Testis (tissue), 3 donors: ENCODE data around the gene SNX32. TPM values are rescaled to one million over a fixed set of nuclear protein-coding genes. Genes with fewer than 3 reads are reported as not detected.

Experiments
- DNase-seq: peaks from one replicate; pipeline ENCODE4 v3.0.0-alpha.2; 2019
- H3K27ac ChIP-seq, 2 donors: fragments of 200-600 bp; sonication (generic); one replicate each; pipeline ENCODE4 v1.5.1; 2019
- H3K27me3 ChIP-seq: fragments of 200-600 bp; sonication (generic); one replicate; pipeline ENCODE4 v1.5.1; 2019
- H3K36me3 ChIP-seq: fragments of 200-600 bp; sonication (generic); one replicate; pipeline ENCODE4 v1.5.1; 2017; ENCODE audit warnings: low read depth; ENCODE audit errors: missing control alignments
- H3K4me1 ChIP-seq: fragments of 200-600 bp; sonication (generic); one replicate; pipeline ENCODE4 v1.5.1; 2019
- H3K4me3 ChIP-seq, 2 donors: fragments of 200-600 bp; sonication (generic); one replicate each; pipeline ENCODE4 v1.5.1; 2017 to 2019
- H3K9me3 ChIP-seq: fragments of 200-600 bp; sonication (generic); one replicate; pipeline ENCODE4 v1.5.1; 2017
- POLR2A ChIP-seq: fragments of 450-650 bp; IDR thresholded peaks from one replicate; pipeline ENCODE4 v1.6.1; 2017; ENCODE audit warnings: antibody characterized with exemption, mild to moderate bottlenecking, moderate library complexity
- WGBS, 2 donors: methylation state at CpG; one replicate each; pipeline ENCODE4 v1.1.5; 2018; 5-methylcytosine and 5-hydroxymethylcytosine counted together
- intact Hi-C: fragments of 100-400 bp; cut with DNase I; formaldehyde crosslinking; loops from one replicate; pipeline ENCODE4 v1.15.1; 2023; ENCODE audit warnings: low total_unique reads
- polyA plus RNA-seq: library from polyadenylated mRNA; stranded (reverse); fragments of 350-450 nt; fragmentation: Illumina TruSeq; extraction: RNeasy Lipid Tissue Mini Kit (QIAGEN cat#74804); gene quantifications from one replicate; pipeline ENCODE4 v1.2.3, GENCODE V29; 2014; ENCODE audit warnings: low read depth, low replicate concordance; ENCODE audit not compliant: insufficient read depth
- total RNA-seq, 2 donors: library from RNA; depleted of rRNA; stranded (reverse); fragments of >200 nt; gene quantifications; one replicate each; pipeline ENCODE4 v1.2.3, GENCODE V29; 2016
- TF ChIP-seq, protein P1 (sequence below), 3 experiments: fragments of 450-650 bp in 2 of 3; fragments of 200-600 bp in 1 of 3; sonication (generic) in 1 of 3; IDR thresholded peaks; one replicate each; pipeline ENCODE4 v1.5.1; 2016 to 2019; ENCODE audit warnings: antibody characterized with exemption in 3 of 3, mild to moderate bottlenecking in 2 of 3, moderate library complexity in 1 of 3

The SNX32 gene
- total and polyA plus RNA-seq, 3 donors from 2014 or later = 3.2 to 4.9 (median 4.0) TPM

DNA sequence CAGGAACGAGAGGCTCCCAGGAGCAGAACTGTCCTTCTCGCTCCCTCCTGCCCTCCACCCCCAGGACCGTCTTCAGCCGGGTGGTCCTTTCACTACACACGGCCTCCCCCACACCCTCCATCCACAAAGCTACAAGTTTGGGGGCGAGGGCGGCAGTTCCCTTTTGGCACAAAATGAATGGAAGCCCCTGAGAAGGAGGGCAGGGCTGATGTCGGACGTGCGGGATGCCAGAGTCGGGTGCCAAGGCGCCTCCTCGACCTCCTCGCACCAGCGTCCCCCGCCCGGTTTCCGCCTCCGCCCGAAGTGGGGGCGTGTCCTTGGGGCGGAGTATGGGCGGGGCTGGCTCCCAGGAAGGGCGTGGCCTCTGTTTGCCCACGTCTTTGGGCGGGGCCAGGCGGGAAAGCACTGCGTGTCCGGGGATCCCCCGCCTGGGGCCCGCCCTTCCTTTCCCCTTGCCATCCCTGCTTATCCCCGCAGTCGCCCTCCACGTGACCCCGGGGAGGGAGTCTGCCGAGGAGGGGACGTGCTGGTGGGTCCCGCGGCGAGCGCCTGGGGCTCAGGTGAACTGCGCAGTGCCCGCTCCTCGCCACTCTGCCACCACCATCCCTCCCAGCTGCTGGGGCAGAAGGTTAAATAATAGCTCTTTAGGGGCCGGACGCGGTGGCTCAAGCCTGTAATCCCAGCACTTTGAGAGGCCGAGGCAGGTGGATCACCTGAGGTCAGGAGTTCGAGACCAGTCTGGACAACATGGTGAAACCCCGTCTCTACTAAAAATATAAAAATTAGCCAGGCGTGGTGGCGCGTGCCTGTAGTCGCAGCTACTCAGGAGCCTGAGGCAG, 39.8 kb downstream of the SNX32 start:
- peak overlapping the region; percentile 58 to 59 for H3K4me3 ChIP-seq
- intact Hi-C loops = no loop called here
- peak overlapping the region; percentile 41 to 93 for H3K27ac ChIP-seq
- H3K4me1 ChIP-seq = peaks cover 14% of the 10 kb centered on the region
- no peaks in the 10 kb centered on the region for H3K27me3 ChIP-seq
- peak; percentile 96 for DNase-seq
- TF ChIP-seq POLR2A = peak; percentile 78
- TF ChIP-seq, protein P1, sequence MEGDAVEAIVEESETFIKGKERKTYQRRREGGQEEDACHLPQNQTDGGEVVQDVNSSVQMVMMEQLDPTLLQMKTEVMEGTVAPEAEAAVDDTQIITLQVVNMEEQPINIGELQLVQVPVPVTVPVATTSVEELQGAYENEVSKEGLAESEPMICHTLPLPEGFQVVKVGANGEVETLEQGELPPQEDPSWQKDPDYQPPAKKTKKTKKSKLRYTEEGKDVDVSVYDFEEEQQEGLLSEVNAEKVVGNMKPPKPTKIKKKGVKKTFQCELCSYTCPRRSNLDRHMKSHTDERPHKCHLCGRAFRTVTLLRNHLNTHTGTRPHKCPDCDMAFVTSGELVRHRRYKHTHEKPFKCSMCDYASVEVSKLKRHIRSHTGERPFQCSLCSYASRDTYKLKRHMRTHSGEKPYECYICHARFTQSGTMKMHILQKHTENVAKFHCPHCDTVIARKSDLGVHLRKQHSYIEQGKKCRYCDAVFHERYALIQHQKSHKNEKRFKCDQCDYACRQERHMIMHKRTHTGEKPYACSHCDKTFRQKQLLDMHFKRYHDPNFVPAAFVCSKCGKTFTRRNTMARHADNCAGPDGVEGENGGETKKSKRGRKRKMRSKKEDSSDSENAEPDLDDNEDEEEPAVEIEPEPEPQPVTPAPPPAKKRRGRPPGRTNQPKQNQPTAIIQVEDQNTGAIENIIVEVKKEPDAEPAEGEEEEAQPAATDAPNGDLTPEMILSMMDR (IDR thresholded peaks at IDR 0.05) = no peak
- H3K9me3 ChIP-seq = no peaks in the 10 kb centered on the region
- WGBS, 2 donors = 6 to 14% methylated on average over 13 to 53 of the region's 54 CpGs
- H3K36me3 ChIP-seq = no peaks in the 10 kb centered on the region

DNA sequence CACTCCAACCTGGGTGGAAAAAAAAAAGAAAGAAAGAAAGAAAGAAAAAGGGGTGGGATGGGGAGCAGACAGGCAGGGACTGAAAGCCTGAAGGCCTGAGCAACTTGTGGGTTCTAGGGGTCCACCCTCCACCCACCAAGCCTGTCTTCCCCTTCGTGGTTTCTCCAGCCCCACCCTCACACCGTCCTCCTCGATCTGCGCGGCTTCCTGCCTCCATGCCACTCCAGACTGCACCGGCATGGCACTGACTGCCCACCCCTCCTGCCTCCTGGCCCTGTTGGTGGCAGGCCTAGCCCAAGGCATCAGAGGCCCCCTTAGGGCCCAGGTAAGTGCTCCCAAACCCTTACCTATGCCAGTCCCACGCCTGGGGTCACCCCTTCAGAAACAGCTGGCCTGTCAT, 45.9 kb downstream of the SNX32 start, which contains the start of gene CTSW:
CTSW (plus strand) TSS at position 221 of the 400 bp plus-strand sequence; CDS start at position 239, 18 bp downstream.
- TF ChIP-seq POLR2A = no peak
- TF ChIP-seq, protein P1 (IDR thresholded peaks at IDR 0.05) = no peak
- 60 to 80% methylated on average over 7 of the region's 7 CpGs for WGBS, 2 donors
- Histone ChIP-seq H3K4me1 (no peaks in the 10 kb centered on the region), H3K36me3 (no peaks in the 10 kb centered on the region), H3K4me3 (no peak within 1 kb of the TSS), H3K27ac (no peak within 1 kb of the TSS), H3K27me3 (no peaks in the 10 kb centered on the region), H3K9me3 (no peaks in the 10 kb centered on the region)
- intact Hi-C loops = loop anchor here (10.0 kb wide), 1 partner anchor 105 kb away; no protein-coding TSS in a partner anchor
- DNase-seq = no peak

DNA sequence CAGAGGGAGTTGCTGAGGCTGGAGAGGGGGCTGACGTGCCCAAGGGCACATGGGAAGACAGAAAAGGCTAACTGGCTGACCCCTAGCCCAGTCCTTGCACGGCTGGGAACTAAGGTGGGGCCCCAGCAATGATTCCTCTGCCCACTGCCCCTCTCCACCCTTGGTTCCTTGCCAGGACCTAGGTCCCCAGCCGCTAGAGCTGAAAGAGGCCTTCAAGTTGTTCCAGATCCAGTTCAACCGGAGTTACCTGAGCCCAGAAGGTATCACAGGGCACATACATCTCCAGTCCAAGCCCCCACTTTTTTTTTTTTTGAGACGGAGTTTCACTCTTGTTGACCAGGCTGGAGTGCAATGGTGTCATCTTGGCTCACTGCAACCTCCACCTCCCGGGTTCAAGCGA, 46.3 kb downstream of the SNX32 start:
- 82 to 83% methylated on average over 7 of the region's 7 CpGs for WGBS, 2 donors
- TF ChIP-seq POLR2A = no peak
- TF ChIP-seq, protein P1 (IDR thresholded peaks at IDR 0.05) = no peak
- Histone ChIP-seq H3K4me3 (no peak overlapping the region), H3K27ac (no peak overlapping the region), H3K36me3 (no peaks in the 10 kb centered on the region), H3K4me1 (no peaks in the 10 kb centered on the region), H3K9me3 (no peaks in the 10 kb centered on the region), H3K27me3 (no peaks in the 10 kb centered on the region)
- no peak for DNase-seq
- intact Hi-C loops = loop anchor here (10.0 kb wide), 1 partner anchor 105 kb away; no protein-coding TSS in a partner anchor

DNA sequence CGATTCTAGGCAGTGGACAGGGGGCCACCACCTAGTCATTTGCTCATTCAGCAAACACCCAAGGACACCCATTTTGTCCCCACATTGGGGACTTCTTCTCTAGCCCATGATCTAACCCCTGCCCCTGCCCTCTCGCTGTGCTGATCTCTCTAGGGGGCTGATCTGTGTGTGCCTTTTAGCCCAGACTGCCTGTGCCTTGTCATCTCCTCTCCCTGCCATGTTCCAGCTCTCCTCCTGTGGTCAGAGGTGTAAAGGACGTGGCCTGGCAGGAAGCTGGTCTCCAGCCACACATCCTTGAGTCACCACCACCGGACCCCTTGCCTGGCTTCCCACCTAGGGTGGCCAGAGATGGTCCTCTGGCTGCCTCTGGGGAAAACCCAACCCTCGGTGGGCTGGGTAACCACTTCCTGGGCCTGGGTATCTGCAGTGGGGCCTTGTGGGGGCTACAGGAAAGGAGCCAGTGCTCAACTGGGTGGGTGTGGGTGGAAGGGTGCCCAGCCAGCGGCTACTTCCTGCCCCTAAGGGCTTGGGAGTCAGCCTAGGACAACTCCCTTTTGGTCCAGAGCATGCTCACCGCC, 47.2 kb downstream of the SNX32 start:
- TF ChIP-seq POLR2A = no peak
- TF ChIP-seq, protein P1 (IDR thresholded peaks at IDR 0.05) = no peak
- WGBS, 2 donors = 71 to 87% methylated on average over 5 to 7 of the region's 7 CpGs
- Histone ChIP-seq H3K4me3 (no peak overlapping the region), H3K9me3 (no peaks in the 10 kb centered on the region), H3K27ac (no peak overlapping the region), H3K4me1 (no peaks in the 10 kb centered on the region), H3K27me3 (no peaks in the 10 kb centered on the region), H3K36me3 (no peaks in the 10 kb centered on the region)
- intact Hi-C loops = loop anchor here (10.0 kb wide), 1 partner anchor 104 kb away; no protein-coding TSS in a partner anchor
- no peak for DNase-seq
